K562 (cell line): ENCODE results near the gene PLEKHA6. TPM values are rescaled to one million over a fixed set of nuclear protein-coding genes. Genes with fewer than 3 reads are reported as not detected.

Experiments used
- ARNT ChIP-seq, 2 experiments: fragments of 450-650 bp; IDR thresholded peaks; 2 replicates each; pipeline ENCODE4 v1.6.1; 2016; ENCODE audit warnings: mild to moderate bottlenecking in 1 of 2
- CCNT2 ChIP-seq: IDR thresholded peaks from 2 replicates; pipeline ENCODE4 v1.6.1; 2011; ENCODE audit warnings: borderline replicate concordance, low read depth, mild to moderate bottlenecking, moderate library complexity, mixed read lengths, low read length; ENCODE audit not compliant: insufficient read length; ENCODE audit errors: extremely low read depth
- ELF2 ChIP-seq: fragments of 250-450 bp; sonication (Bioruptor Pico); IDR thresholded peaks from 2 replicates; pipeline ENCODE4 v1.5.0; 2021; ENCODE audit warnings: mild to moderate bottlenecking
- FOXJ3 ChIP-seq: sonication (generic); formaldehyde crosslinking; IDR thresholded peaks from 2 replicates; pipeline ENCODE4 v1.4.0; 2020; ENCODE audit warnings: mild to moderate bottlenecking, missing genetic modification reagents
- FOXM1 ChIP-seq, 2 experiments: fragments of 450-650 bp in 1 of 2; sonication (generic) in 1 of 2; formaldehyde crosslinking in 1 of 2; IDR thresholded peaks; 2 replicates each; pipeline versions ENCODE4 v1.6.1 to v1.9.0; 2017 to 2022; ENCODE audit warnings: low read depth in 2 of 2, mild to moderate bottlenecking in 2 of 2, missing genetic modification reagents in 1 of 2, moderate library complexity in 1 of 2
- FUS ChIP-seq: fragments of 200-400 bp; formaldehyde crosslinking; optimal IDR thresholded peaks from 2 replicates; pipeline ENCODE3; 2017; ENCODE audit warnings: low read depth, low read length
- HDAC2 ChIP-seq: fragments of 450-650 bp; IDR thresholded peaks from 2 replicates; pipeline ENCODE4 v1.6.1; 2016; ENCODE audit warnings: mild to moderate bottlenecking
- HDAC6 ChIP-seq: IDR thresholded peaks from 2 replicates; pipeline ENCODE4 v1.6.1; 2012; ENCODE audit warnings: low read depth, mild to moderate bottlenecking, control low read depth, inconsistent platforms, low read length, moderate library complexity
- MIER1 ChIP-seq: fragments of 450-650 bp; IDR thresholded peaks from 2 replicates; pipeline ENCODE4 v1.6.1; 2016; ENCODE audit warnings: antibody characterized with exemption, mild to moderate bottlenecking, low read depth
- MTA2 ChIP-seq: fragments of 450-650 bp; IDR thresholded peaks from 2 replicates; pipeline ENCODE4 v1.6.1; 2016; ENCODE audit warnings: low read depth
- NCOA1 ChIP-seq: fragments of 450-650 bp; IDR thresholded peaks from 2 replicates; pipeline ENCODE4 v1.6.1; 2016; ENCODE audit warnings: low read depth
- POLR2A ChIP-seq: fragments of 450-650 bp; conservative IDR thresholded peaks from 2 replicates; pipeline ENCODE4 v1.6.1; 2016
- POLR2B ChIP-seq: fragments of 450-650 bp; IDR thresholded peaks from 2 replicates; pipeline ENCODE4 v1.6.1; 2018; ENCODE audit warnings: low read depth; ENCODE audit not compliant: partially characterized antibody
- RBM34 ChIP-seq: fragments of 200-400 bp; formaldehyde crosslinking; IDR thresholded peaks from 2 replicates; pipeline ENCODE4 v1.6.1; 2018; ENCODE audit warnings: low read length, borderline replicate concordance; ENCODE audit not compliant: insufficient read depth
- RCOR1 ChIP-seq, 2 experiments: IDR thresholded peaks; 2 replicates each; pipeline ENCODE4 v1.6.1; 2012; ENCODE audit warnings: low read depth in 2 of 2, low read length in 2 of 2, borderline replicate concordance in 1 of 2, improper control_type of control experiment in 1 of 2
- SLC30A9 ChIP-seq: fragments of 250-450 bp; sonication (Bioruptor Pico); IDR thresholded peaks from 2 replicates; pipeline ENCODE4 v1.8.0; 2022; ENCODE audit warnings: mild to moderate bottlenecking, moderate library complexity
- TAL1 ChIP-seq: fragments of 450-650 bp; IDR thresholded peaks from 2 replicates; pipeline ENCODE4 v1.6.1; 2016; ENCODE audit warnings: mild to moderate bottlenecking
- TEAD4 ChIP-seq, 2 experiments: sonication (generic) in 1 of 2; formaldehyde crosslinking in 1 of 2; IDR thresholded peaks; 2 replicates each; pipeline versions ENCODE4 v1.6.1 to v1.8.0; 2012 to 2022; ENCODE audit warnings: borderline replicate concordance in 1 of 2, inconsistent platforms in 1 of 2, low read length in 1 of 2, mild to moderate bottlenecking in 1 of 2, missing genetic modification reagents in 1 of 2
- ZEB2 ChIP-seq: fragments of 450-650 bp; IDR thresholded peaks from 2 replicates; pipeline ENCODE4 v1.6.1; 2016
- ZNF143 ChIP-seq: sonication (generic); formaldehyde crosslinking; IDR thresholded peaks from 2 replicates; pipeline ENCODE4 v1.9.0; 2022; ENCODE audit warnings: mild to moderate bottlenecking, missing genetic modification reagents
- ZNF146 ChIP-seq: IDR thresholded peaks from one replicate; pipeline ENCODE4 v1.6.1; 2018; ENCODE audit warnings: missing compliant biosample characterization; ENCODE audit not compliant: unreplicated experiment
- ZNF217 ChIP-seq: sonication (generic); formaldehyde crosslinking; IDR thresholded peaks from 2 replicates; pipeline ENCODE4 v1.8.0; 2022; ENCODE audit warnings: mild to moderate bottlenecking, missing genetic modification reagents
- ZNF224 ChIP-seq: sonication (generic); formaldehyde crosslinking; IDR thresholded peaks from 2 replicates; pipeline ENCODE4 v1.8.0; 2022; ENCODE audit warnings: mild to moderate bottlenecking, missing genetic modification reagents
- ZNF695 ChIP-seq: fragments of 450-650 bp; formaldehyde crosslinking; IDR thresholded peaks from 2 replicates; pipeline ENCODE4 v1.4.0; 2020; ENCODE audit warnings: mild to moderate bottlenecking, moderate library complexity
- ZNF76 ChIP-seq: fragments of 250-450 bp; sonication (Bioruptor Pico); IDR thresholded peaks from 2 replicates; pipeline ENCODE4 v1.4.0; 2020; ENCODE audit warnings: mild to moderate bottlenecking, moderate library complexity, borderline replicate concordance
- ZNF764 ChIP-seq: fragments of 250-450 bp; sonication (Bioruptor Pico); IDR thresholded peaks from 2 replicates; pipeline ENCODE4 v1.4.0; 2020; ENCODE audit warnings: low read depth, mild to moderate bottlenecking, moderate library complexity
- polyA plus RNA-seq, 8 experiments: library from polyadenylated mRNA; depleted of rRNA in 4 of 8; stranded (reverse) in 5 of 8; unstranded in 3 of 8; fragments of >200 nt; fragmentation: Nextera tagmentation in 2 of 8; fragmentation: Illumina TruSeq in 1 of 8; extraction: Ambion mirVana in 2 of 8; extraction: Trizol in 1 of 8; gene quantifications; 2 replicates each; pipeline versions ENCODE4 v1.2.1 to v1.2.3, GENCODE V29; 2011 to 2014; ENCODE audit warnings: inconsistent platforms in 1 of 8, missing spikeins in 1 of 8
- total RNA-seq, 7 experiments: library from RNA; depleted of rRNA in 6 of 7; stranded (reverse); fragments of >200 nt in 6 of 7; fragmentation: Illumina TruSeq in 2 of 7; extraction: Trizol in 2 of 7; gene quantifications; 2 replicates each; pipeline versions ENCODE4 v1.2.1 to v1.2.3, GENCODE V29; 2011 to 2021; ENCODE audit warnings: low replicate concordance in 1 of 7
- TF ChIP-seq, protein P1 (sequence below): sonication (generic); formaldehyde crosslinking; IDR thresholded peaks from 2 replicates; pipeline ENCODE4 v1.8.0; 2022; ENCODE audit warnings: mild to moderate bottlenecking, low read depth, missing genetic modification reagents
- TF ChIP-seq, protein P2 (sequence below): fragments of 250-450 bp; sonication (Bioruptor Pico); IDR thresholded peaks from 2 replicates; pipeline ENCODE4 v1.4.0; 2020; ENCODE audit warnings: borderline replicate concordance

Gene PLEKHA6
- total and polyA plus RNA-seq, 9 of the 15 experiments (the other 6 are each of a cell fraction or from before 2014, with no cell fraction given): under 0.01 to 0.33 (median 0.01) TPM; not detected in 4

DNA sequence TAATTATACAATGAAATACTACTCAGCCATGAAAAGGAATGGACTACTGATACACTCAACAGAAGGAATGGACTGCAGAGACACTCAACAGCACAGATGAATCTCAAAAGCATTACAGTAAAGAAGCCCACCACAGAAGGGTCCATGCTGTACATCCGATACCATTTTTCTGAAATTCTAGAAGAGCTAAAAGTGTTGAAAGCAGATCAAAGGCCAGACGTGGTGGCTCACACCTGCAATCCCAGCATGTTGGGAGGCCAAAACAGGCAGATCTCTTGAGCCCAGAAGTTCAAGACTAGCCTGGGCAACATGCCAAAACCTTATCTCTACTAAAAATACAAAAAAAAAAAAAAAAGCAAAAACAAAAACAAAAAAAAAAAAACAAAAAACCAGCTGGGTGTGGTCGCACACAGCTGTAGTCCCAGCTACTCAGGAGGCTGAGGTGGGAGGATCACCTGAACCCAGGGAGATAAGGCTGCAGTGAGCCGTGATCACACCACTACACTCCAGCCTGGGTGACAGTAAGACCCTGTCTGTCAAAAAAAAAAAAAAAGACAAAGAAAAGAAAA, 36.4 kb upstream of the PLEKHA6 start (continued):
- TF ChIP-seq ZNF224 (no peak), ZEB2 (0 out of 2 replicates have a peak, but pooled peaks have one; percentile 41), RBM34 (no peak), CCNT2 (no peak), ZNF695 (CRISPR knock-in tag) (no peak), POLR2A (0 out of 2 replicates have a peak, but pooled peaks have one; percentile 42), HDAC2 (0 out of 2 replicates have a peak, but pooled peaks have one; percentile 39), TEAD4 (IDR thresholded peaks at IDR 0.05; ENCODE audit: low read length) (peak; percentile 51; the same call in 1 of the 2 replicates), TEAD4 (CRISPR knock-in tag; IDR thresholded peaks at IDR 0.05; ENCODE audit: borderline replicate concordance) (no peak), ZNF764 (no peak), ELF2 (CRISPR knock-in tag) (no peak), MTA2 (peak; percentile 73; the same call in 1 of the 2 replicates), HDAC6 (no peak), SLC30A9 (no peak), ARNT (IDR thresholded peaks at IDR 0.05) (0 out of 4 replicates have a peak, but pooled peaks of 1 of the 2 experiments have one; percentile 39), FUS (no peak), ZNF146 (CRISPR knock-in tag) (peak; percentile 92), RCOR1 (IDR thresholded peaks at IDR 0.05; ENCODE audit: borderline replicate concordance in 1 of 2, low read depth in 2 of 2, low read length in 2 of 2) (0 out of 4 replicates have a peak, but pooled peaks of 1 of the 2 experiments have one; percentile 30), ZNF217 (CRISPR knock-in tag) (no peak), ZNF143 (CRISPR knock-in tag) (no peak), MIER1 (no peak), FOXJ3 (CRISPR knock-in tag) (no peak), POLR2B (peak; percentile 44), NCOA1 (peak; percentile 42; the same call in 1 of the 2 replicates), FOXM1 (IDR thresholded peaks at IDR 0.05; ENCODE audit: low read depth) (peak; percentile 33; the same call in 1 of the 2 replicates), FOXM1 (CRISPR knock-in tag; IDR thresholded peaks at IDR 0.05; ENCODE audit: low read depth) (no peak), ZNF76 (CRISPR knock-in tag) (no peak), TAL1 (peak; percentile 79)
- TF ChIP-seq, protein P1, sequence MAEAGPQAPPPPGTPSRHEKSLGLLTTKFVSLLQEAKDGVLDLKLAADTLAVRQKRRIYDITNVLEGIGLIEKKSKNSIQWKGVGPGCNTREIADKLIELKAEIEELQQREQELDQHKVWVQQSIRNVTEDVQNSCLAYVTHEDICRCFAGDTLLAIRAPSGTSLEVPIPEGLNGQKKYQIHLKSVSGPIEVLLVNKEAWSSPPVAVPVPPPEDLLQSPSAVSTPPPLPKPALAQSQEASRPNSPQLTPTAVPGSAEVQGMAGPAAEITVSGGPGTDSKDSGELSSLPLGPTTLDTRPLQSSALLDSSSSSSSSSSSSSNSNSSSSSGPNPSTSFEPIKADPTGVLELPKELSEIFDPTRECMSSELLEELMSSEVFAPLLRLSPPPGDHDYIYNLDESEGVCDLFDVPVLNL (CRISPR knock-in tag): no peak
- TF ChIP-seq, protein P2, sequence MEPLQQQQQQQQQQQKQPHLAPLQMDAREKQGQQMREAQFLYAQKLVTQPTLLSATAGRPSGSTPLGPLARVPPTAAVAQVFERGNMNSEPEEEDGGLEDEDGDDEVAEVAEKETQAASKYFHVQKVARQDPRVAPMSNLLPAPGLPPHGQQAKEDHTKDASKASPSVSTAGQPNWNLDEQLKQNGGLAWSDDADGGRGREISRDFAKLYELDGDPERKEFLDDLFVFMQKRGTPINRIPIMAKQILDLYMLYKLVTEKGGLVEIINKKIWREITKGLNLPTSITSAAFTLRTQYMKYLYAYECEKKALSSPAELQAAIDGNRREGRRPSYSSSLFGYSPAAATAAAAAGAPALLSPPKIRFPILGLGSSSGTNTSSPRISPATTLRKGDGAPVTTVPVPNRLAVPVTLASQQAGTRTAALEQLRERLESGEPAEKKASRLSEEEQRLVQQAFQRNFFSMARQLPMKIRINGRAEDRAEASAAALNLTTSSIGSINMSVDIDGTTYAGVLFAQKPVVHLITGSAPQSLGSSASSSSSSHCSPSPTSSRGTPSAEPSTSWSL (CRISPR knock-in tag): no peak
